ENCODE results near the gene EPHA4.

DNA sequence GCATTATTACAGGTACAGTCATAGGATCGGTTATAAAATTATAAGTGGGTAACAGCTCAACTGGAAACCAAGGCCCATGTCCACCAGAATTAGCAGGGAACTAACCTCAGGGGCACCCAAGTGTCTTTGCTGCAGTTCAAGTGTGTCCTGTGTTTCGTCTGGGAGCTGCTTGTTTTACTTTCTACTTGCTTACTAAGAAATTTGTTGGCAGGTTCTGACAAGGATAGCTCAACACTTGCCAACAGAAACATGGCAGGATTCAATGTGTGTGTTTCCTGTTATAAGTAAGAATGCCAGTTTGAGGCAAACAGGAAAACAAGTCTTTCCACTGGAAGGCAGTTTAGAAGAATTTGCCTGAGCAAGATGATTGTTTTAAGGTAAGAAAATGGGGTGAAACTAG lies 104.5 kb downstream of the EPHA4 start:
- TF ChIP-seq EZH2 (IDR thresholded peaks at IDR 0.05; ENCODE audit: insufficient read depth, poor library complexity, severe bottlenecking): no peak
- TF ChIP-seq EZH2phosphoT487 (IDR thresholded peaks at IDR 0.05; ENCODE audit: insufficient read depth, low read depth): no peak

All from GM23248 (cell line).